HCT116 (cell line): ENCODE results near the gene OR5A2.

Experiments used
- EZH2 ChIP-seq: fragments of 200-600 bp; sonication (generic); IDR thresholded peaks from 2 replicates; pipeline ENCODE4 v1.6.1; 2017; ENCODE audit warnings: antibody characterized with exemption, mixed run types
- EZH2phosphoT487 ChIP-seq: fragments of 200-600 bp; IDR thresholded peaks from 2 replicates; pipeline ENCODE4 v1.6.1; 2018; ENCODE audit warnings: antibody characterized with exemption, borderline replicate concordance
- POLR2A ChIP-seq: IDR thresholded peaks from 2 replicates; pipeline ENCODE4 v1.7.0; 2011; ENCODE audit warnings: borderline replicate concordance; ENCODE audit not compliant: insufficient read depth, insufficient read length; ENCODE audit errors: extremely low read depth
- POLR2AphosphoS5 ChIP-seq: IDR thresholded peaks from 2 replicates; pipeline ENCODE4 v1.6.1; 2011; ENCODE audit warnings: mild to moderate bottlenecking, low read depth, low read length, moderate library complexity
- RAD21 ChIP-seq: IDR thresholded peaks from 2 replicates; pipeline ENCODE4 v1.6.1; 2012; ENCODE audit warnings: low read depth, mild to moderate bottlenecking
- SIN3A ChIP-seq: IDR thresholded peaks from 2 replicates; pipeline ENCODE4 v1.6.1; 2012; ENCODE audit warnings: low read depth
- SRF ChIP-seq: IDR thresholded peaks from 2 replicates; pipeline ENCODE4 v1.6.1; 2012; ENCODE audit warnings: low read depth
- YY1 ChIP-seq: IDR thresholded peaks from 2 replicates; pipeline ENCODE4 v1.6.1; 2011; ENCODE audit warnings: low read length, low read depth, moderate library complexity, mild to moderate bottlenecking; ENCODE audit not compliant: insufficient replicate concordance; ENCODE audit errors: extremely low read depth
- TF ChIP-seq, protein P1 (sequence below): IDR thresholded peaks from 2 replicates; pipeline ENCODE4 v1.6.1; 2012
- TF ChIP-seq, protein P2 (sequence below), 3 experiments: fragments of 200-600 bp in 1 of 3; sonication (generic) in 1 of 3; IDR thresholded peaks in 2 of 3; conservative IDR thresholded peaks in 1 of 3; 2 replicates each; pipeline ENCODE4 v1.5.1; 2012 to 2017; ENCODE audit warnings: low read depth in 2 of 3, low read length in 2 of 3, antibody characterized with exemption in 1 of 3, borderline replicate concordance in 1 of 3, control low read depth in 1 of 3, mild to moderate bottlenecking in 1 of 3, mixed read lengths in 1 of 3, mixed run types in 1 of 3, moderate library complexity in 1 of 3; ENCODE audit not compliant: insufficient read depth in 1 of 3
- TF ChIP-seq, protein P3 (sequence below): IDR thresholded peaks from 2 replicates; pipeline ENCODE4 v1.6.1; 2012; ENCODE audit warnings: low read depth

DNA sequence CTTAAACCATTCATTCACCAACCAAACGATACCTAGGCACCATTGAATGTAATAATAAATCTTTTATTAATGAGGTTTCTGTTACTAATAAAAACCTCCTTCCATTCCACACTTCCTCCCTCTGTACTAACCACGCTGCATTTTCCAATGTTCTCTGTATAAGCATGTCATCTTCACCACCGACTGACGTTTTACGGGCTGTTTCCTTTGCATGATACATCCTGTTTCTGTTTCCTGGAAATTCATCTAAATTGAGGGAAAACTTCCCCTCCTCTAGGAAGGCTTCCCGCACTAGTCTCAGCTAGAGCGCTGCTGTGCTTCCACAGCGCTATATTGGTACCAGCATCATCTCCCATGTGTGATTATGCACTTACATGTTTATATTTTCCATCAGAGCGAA, 49.0 kb upstream of the OR5A2 start:
- TF ChIP-seq POLR2A (no peak), RAD21 (no peak), EZH2 (no peak), POLR2AphosphoS5 (no peak), SIN3A (no peak), YY1 (no peak), EZH2phosphoT487 (no peak), SRF (no peak)
- TF ChIP-seq, protein P1, sequence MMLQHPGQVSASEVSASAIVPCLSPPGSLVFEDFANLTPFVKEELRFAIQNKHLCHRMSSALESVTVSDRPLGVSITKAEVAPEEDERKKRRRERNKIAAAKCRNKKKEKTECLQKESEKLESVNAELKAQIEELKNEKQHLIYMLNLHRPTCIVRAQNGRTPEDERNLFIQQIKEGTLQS, result no peak
- TF ChIP-seq, protein P2, sequence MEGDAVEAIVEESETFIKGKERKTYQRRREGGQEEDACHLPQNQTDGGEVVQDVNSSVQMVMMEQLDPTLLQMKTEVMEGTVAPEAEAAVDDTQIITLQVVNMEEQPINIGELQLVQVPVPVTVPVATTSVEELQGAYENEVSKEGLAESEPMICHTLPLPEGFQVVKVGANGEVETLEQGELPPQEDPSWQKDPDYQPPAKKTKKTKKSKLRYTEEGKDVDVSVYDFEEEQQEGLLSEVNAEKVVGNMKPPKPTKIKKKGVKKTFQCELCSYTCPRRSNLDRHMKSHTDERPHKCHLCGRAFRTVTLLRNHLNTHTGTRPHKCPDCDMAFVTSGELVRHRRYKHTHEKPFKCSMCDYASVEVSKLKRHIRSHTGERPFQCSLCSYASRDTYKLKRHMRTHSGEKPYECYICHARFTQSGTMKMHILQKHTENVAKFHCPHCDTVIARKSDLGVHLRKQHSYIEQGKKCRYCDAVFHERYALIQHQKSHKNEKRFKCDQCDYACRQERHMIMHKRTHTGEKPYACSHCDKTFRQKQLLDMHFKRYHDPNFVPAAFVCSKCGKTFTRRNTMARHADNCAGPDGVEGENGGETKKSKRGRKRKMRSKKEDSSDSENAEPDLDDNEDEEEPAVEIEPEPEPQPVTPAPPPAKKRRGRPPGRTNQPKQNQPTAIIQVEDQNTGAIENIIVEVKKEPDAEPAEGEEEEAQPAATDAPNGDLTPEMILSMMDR (IDR thresholded peaks at IDR 0.05 in 2 of 3, conservative IDR thresholded peaks at IDR 0.05 in 1 of 3; ENCODE audit: borderline replicate concordance in 1 of 3, insufficient read depth in 1 of 3, low read depth in 2 of 3, low read length in 2 of 3), result no peak
- TF ChIP-seq, protein P3, sequence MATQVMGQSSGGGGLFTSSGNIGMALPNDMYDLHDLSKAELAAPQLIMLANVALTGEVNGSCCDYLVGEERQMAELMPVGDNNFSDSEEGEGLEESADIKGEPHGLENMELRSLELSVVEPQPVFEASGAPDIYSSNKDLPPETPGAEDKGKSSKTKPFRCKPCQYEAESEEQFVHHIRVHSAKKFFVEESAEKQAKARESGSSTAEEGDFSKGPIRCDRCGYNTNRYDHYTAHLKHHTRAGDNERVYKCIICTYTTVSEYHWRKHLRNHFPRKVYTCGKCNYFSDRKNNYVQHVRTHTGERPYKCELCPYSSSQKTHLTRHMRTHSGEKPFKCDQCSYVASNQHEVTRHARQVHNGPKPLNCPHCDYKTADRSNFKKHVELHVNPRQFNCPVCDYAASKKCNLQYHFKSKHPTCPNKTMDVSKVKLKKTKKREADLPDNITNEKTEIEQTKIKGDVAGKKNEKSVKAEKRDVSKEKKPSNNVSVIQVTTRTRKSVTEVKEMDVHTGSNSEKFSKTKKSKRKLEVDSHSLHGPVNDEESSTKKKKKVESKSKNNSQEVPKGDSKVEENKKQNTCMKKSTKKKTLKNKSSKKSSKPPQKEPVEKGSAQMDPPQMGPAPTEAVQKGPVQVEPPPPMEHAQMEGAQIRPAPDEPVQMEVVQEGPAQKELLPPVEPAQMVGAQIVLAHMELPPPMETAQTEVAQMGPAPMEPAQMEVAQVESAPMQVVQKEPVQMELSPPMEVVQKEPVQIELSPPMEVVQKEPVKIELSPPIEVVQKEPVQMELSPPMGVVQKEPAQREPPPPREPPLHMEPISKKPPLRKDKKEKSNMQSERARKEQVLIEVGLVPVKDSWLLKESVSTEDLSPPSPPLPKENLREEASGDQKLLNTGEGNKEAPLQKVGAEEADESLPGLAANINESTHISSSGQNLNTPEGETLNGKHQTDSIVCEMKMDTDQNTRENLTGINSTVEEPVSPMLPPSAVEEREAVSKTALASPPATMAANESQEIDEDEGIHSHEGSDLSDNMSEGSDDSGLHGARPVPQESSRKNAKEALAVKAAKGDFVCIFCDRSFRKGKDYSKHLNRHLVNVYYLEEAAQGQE, result no peak
